ENCODE results near the gene MIEF2. TPM values are rescaled to one million over a fixed set of nuclear protein-coding genes. Genes with fewer than 3 reads are reported as not detected.

The MIEF2 gene
- total RNA-seq, 4 donors from 2014 or later, result 19.3 to 45.2 (median 34.3) TPM

DNA sequence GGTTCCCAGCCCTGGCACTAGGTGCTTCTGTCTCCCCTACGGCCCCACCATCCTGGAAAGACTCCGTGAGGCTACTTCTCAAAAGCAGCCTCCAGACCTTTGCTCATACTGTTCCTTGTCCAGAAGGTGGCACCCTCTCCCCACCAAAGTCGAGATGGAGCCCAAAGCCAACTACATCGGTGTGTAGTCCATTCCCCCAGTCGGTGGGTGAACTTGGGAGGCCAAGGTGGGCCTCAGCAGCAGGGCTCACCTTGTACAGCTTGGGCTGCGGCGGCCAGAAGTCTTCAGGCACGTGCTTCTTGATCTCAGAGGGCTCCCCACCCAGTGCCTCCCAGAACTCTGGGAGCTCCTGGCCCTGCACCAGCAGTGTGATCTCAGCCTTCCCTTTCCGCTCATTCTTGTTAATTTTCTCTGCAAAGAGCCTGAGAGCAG is 12.1 kb upstream of the MIEF2 start:
- Histone ChIP-seq H3K27ac (peak overlapping the region; percentile 37 to 65 (median 54)), H3K36me3 (peaks cover 0 to 96% of the 10 kb centered on the region in 2 donors), H3K27me3 (no peaks in the 10 kb centered on the region), H3K4me3 (no peak overlapping the region), H3K4me1 (peaks cover 5 to 8% of the 10 kb centered on the region in 2 donors), H3K9me3 (no peaks in the 10 kb centered on the region)
- ATAC-seq (peak; percentile 71 to 77), DNase-seq (peak; percentile 37 to 62)
- intact Hi-C loops (cut with DNase I; ENCODE audit: low total_unique reads), result loop anchor here (1.0 kb wide), 1 partner anchor 66 kb away; the partner anchor contains the start of gene TOP3A
- in situ Hi-C loops (cut with MboI; ENCODE audit: low sequenced_read_pairs in 4 of 4), result no loop called here
- TF ChIP-seq CTCF (IDR thresholded peaks at IDR 0.05 in 4 of 5, conservative IDR thresholded peaks at IDR 0.05 in 1 of 5) (peak; percentile 53 to 68 (median 60)), POLR2A (IDR thresholded peaks at IDR 0.05) (no peak)

- in situ Hi-C loops (cut with MboI; ENCODE audit: low sequenced_read_pairs in 4 of 4), result no loop called here
- H3K27ac ChIP-seq, result peak overlapping the region; percentile 37 to 65 (median 54)
- no peak overlapping the region for H3K4me3 ChIP-seq
- intact Hi-C loops (cut with DNase I; ENCODE audit: low total_unique reads), result loop anchor here (1.0 kb wide), 1 partner anchor 65 kb away; the partner anchor contains the start of gene TOP3A
- no peaks in the 10 kb centered on the region for H3K27me3 ChIP-seq
- peaks cover 5 to 8% of the 10 kb centered on the region in 2 donors for H3K4me1 ChIP-seq
- no peak for ATAC-seq
- DNase-seq, result no peak
- H3K36me3 ChIP-seq, result peaks cover 0 to 96% of the 10 kb centered on the region in 2 donors
- no peak for TF ChIP-seq POLR2A (IDR thresholded peaks at IDR 0.05)
- TF ChIP-seq CTCF (IDR thresholded peaks at IDR 0.05 in 4 of 5, conservative IDR thresholded peaks at IDR 0.05 in 1 of 5), result no peak
- H3K9me3 ChIP-seq, result no peaks in the 10 kb centered on the region
Observed at GRCh38 chr17:18248811-18249210, 11.7 kb upstream of the MIEF2 start.

- H3K27ac ChIP-seq, result no peak overlapping the region
- TF ChIP-seq POLR2A (IDR thresholded peaks at IDR 0.05), result no peak
- no peak for TF ChIP-seq CTCF (IDR thresholded peaks at IDR 0.05 in 4 of 5, conservative IDR thresholded peaks at IDR 0.05 in 1 of 5)
- no peak overlapping the region for H3K4me3 ChIP-seq
- H3K36me3 ChIP-seq, result peaks cover 0 to 96% of the 10 kb centered on the region in 2 donors
- H3K9me3 ChIP-seq, result no peaks in the 10 kb centered on the region
- DNase-seq, result no peak
- in situ Hi-C loops (cut with MboI; ENCODE audit: low sequenced_read_pairs in 4 of 4) (no loop called here), intact Hi-C loops (cut with DNase I; ENCODE audit: low total_unique reads) (no loop called here)
- H3K4me1 ChIP-seq, result peaks cover 8 to 11% of the 10 kb centered on the region in 2 donors
- no peaks in the 10 kb centered on the region for H3K27me3 ChIP-seq
- no peak for ATAC-seq
Observed at GRCh38 chr17:18250259-18250658, 10.2 kb upstream of the MIEF2 start.

GRCh38 chr17:18250708-18251107 is 9.8 kb upstream of the MIEF2 start:
- H3K4me3 ChIP-seq, result no peak overlapping the region
- TF ChIP-seq CTCF (IDR thresholded peaks at IDR 0.05 in 4 of 5, conservative IDR thresholded peaks at IDR 0.05 in 1 of 5) (no peak), POLR2A (IDR thresholded peaks at IDR 0.05) (no peak)
- DNase-seq (no peak), ATAC-seq (no peak)
- in situ Hi-C loops (cut with MboI; ENCODE audit: low sequenced_read_pairs in 4 of 4) (no loop called here), intact Hi-C loops (cut with DNase I; ENCODE audit: low total_unique reads) (no loop called here)
- peaks cover 0 to 96% of the 10 kb centered on the region in 2 donors for H3K36me3 ChIP-seq
- H3K9me3 ChIP-seq, result no peaks in the 10 kb centered on the region
- peaks cover 10 to 11% of the 10 kb centered on the region in 2 donors for H3K4me1 ChIP-seq
- no peaks in the 10 kb centered on the region for H3K27me3 ChIP-seq
- H3K27ac ChIP-seq, result no peak overlapping the region

DNA sequence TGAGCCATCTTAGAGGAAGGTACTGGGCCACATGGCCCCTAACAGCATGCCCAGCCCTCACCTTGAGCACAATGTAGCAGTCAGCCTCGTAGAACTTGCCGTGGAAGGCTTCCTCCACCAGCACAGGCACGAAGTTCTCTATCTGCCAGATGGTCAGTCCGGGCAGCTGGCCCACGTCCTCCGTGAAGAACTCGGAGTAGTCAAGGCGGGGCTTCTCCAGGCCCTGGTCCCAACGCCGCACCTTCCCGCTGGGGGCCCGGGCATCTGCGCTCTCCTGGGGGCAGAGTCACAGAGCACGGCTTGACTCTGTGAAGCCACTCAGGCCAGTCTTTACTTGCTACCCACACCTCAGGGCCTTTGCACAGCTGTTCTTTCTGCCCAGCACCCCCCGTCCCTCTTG is 9.3 kb upstream of the MIEF2 start:
- Histone ChIP-seq H3K9me3 (no peaks in the 10 kb centered on the region), H3K4me1 (peaks cover 15 to 16% of the 10 kb centered on the region in 2 donors), H3K27me3 (no peaks in the 10 kb centered on the region), H3K27ac (no peak overlapping the region), H3K4me3 (no peak overlapping the region), H3K36me3 (peaks cover 0 to 96% of the 10 kb centered on the region in 2 donors)
- DNase-seq (no peak), ATAC-seq (no peak)
- in situ Hi-C loops (cut with MboI; ENCODE audit: low sequenced_read_pairs in 4 of 4) (no loop called here), intact Hi-C loops (cut with DNase I; ENCODE audit: low total_unique reads) (no loop called here)
- TF ChIP-seq POLR2A (IDR thresholded peaks at IDR 0.05) (no peak), CTCF (IDR thresholded peaks at IDR 0.05 in 4 of 5, conservative IDR thresholded peaks at IDR 0.05 in 1 of 5) (no peak)

All from gastrocnemius medialis (tissue), 4 donors.